Measurements from ENCODE around the gene MIPEP.

Gene MIPEP

GRCh38 chr13:23723471-23723870 lies 165.7 kb downstream of the MIPEP start:
- no peak overlapping the region for H3K4me3 ChIP-seq (ENCODE audit: low read depth, low read length)
- no peak for TF ChIP-seq CTCF (IDR thresholded peaks at IDR 0.05; ENCODE audit: low read depth, low read length, missing control alignments)

GRCh38 chr13:23722726-23723453 lies 166.3 kb downstream of the MIPEP start:
- DNase-seq (ENCODE audit: low read depth) = no peak
- no peak overlapping the region for H3K4me3 ChIP-seq (ENCODE audit: low read depth, low read length)
- no peak for TF ChIP-seq CTCF (IDR thresholded peaks at IDR 0.05; ENCODE audit: low read depth, low read length, missing control alignments)

More at GRCh38 chr13:23723471-23723870, 165.7 kb downstream of the MIPEP start:
- DNase-seq (ENCODE audit: low read depth) = no peak

GRCh38 chr13:23718996-23719395 lies 170.2 kb downstream of the MIPEP start:
- H3K4me3 ChIP-seq (ENCODE audit: low read depth, low read length) = no peak overlapping the region
- DNase-seq (ENCODE audit: low read depth) = no peak
- TF ChIP-seq CTCF (IDR thresholded peaks at IDR 0.05; ENCODE audit: low read depth, low read length, missing control alignments) = no peak

- TF ChIP-seq CTCF (IDR thresholded peaks at IDR 0.05; ENCODE audit: low read depth, low read length, missing control alignments) = no peak
- DNase-seq (ENCODE audit: low read depth) = no peak
Observed at GRCh38 chr13:23716401-23716800, 172.8 kb downstream of the MIPEP start.

GRCh38 chr13:23715762-23716235 lies 173.4 kb downstream of the MIPEP start:
- TF ChIP-seq CTCF (IDR thresholded peaks at IDR 0.05; ENCODE audit: low read depth, low read length, missing control alignments) = peak; percentile 62
- H3K4me3 ChIP-seq (ENCODE audit: low read depth, low read length) = no peak overlapping the region
- no peak for DNase-seq (ENCODE audit: low read depth)

More at GRCh38 chr13:23716401-23716800, 172.8 kb downstream of the MIPEP start:
- no peak overlapping the region for H3K4me3 ChIP-seq (ENCODE audit: low read depth, low read length)

GRCh38 chr13:23715092-23715761 lies 174.0 kb downstream of the MIPEP start:
- no peak for DNase-seq (ENCODE audit: low read depth)
- TF ChIP-seq CTCF (IDR thresholded peaks at IDR 0.05; ENCODE audit: low read depth, low read length, missing control alignments) = no peak
- H3K4me3 ChIP-seq (ENCODE audit: low read depth, low read length) = no peak overlapping the region
